PC-3 (cell line): ENCODE measurements around the gene DNAL1. TPM values are rescaled to one million over a fixed set of nuclear protein-coding genes. Genes with fewer than 3 reads are reported as not detected.

ENCODE experiments used
- ATAC-seq: fragments of 200-7000 bp; cut with Tn5 transposase; 2 replicates; pipeline ENCODE4 v1.9.1; 2020; ENCODE audit warnings: mild to moderate bottlenecking, moderate library complexity
- BruUV-seq: library from RNA; stranded (reverse); fragments of 400-500 nt; replicated peaks from 2 replicates; lab custom pipeline; 2021; lab: Mats Ljungman, UMichigan
- CTCF ChIA-PET: fragments of 300-600 bp; sonication (Branson Sonifier 250); formaldehyde crosslinking; loops from one replicate; lab custom pipeline; 2022; ENCODE audit warnings: antibody characterized with exemption; lab: Charles Lee
- POLR2A ChIA-PET: fragments of 300-600 bp; sonication (Branson Sonifier 250); formaldehyde crosslinking; loops from one replicate; lab custom pipeline; 2022; ENCODE audit warnings: antibody characterized with exemption; ENCODE audit not compliant: unreplicated experiment; lab: Charles Lee
- DNase-seq: peaks from one replicate; pipeline ENCODE4 v3.0.0-alpha.2; 2015
- H2AFZ ChIP-seq: fragments of 300-600 bp; sonication (generic); 2 replicates; pipeline ENCODE4 v1.6.0; 2016; ENCODE audit warnings: antibody characterized with exemption, low read length
- H3F3A ChIP-seq: fragments of 300-600 bp; sonication (generic); one replicate; pipeline ENCODE4 v1.6.0; 2017; ENCODE audit warnings: antibody characterized with exemption, low read length, control low read depth, mild to moderate bottlenecking; ENCODE audit not compliant: unreplicated experiment
- H3K27ac ChIP-seq: fragments of 300-600 bp; sonication (generic); 2 replicates; pipeline ENCODE4 v1.5.1; 2016; ENCODE audit warnings: mild to moderate bottlenecking, low read length
- H3K27me3 ChIP-seq: fragments of 300-600 bp; sonication (generic); 2 replicates; pipeline ENCODE4 v1.6.1; 2016; ENCODE audit warnings: low read length, mixed read lengths
- H3K36me3 ChIP-seq: fragments of 300-600 bp; sonication (generic); 2 replicates; pipeline ENCODE4 v1.6.1; 2016; ENCODE audit warnings: low read depth, mixed run types, low read length, mixed read lengths
- H3K4me1 ChIP-seq: fragments of 300-600 bp; sonication (generic); 2 replicates; pipeline ENCODE4 v1.5.1; 2016; ENCODE audit warnings: low read length; ENCODE audit not compliant: insufficient read depth
- H3K4me2 ChIP-seq: fragments of 300-600 bp; sonication (generic); 2 replicates; pipeline ENCODE4 v1.6.0; 2016; ENCODE audit warnings: low read length
- H3K4me3 ChIP-seq: fragments of 300-600 bp; sonication (generic); 2 replicates; pipeline ENCODE4 v1.5.1; 2016; ENCODE audit warnings: mild to moderate bottlenecking, low read length, mixed read lengths
- H3K79me2 ChIP-seq: fragments of 300-600 bp; sonication (generic); 2 replicates; pipeline ENCODE4 v1.6.1; 2017; ENCODE audit warnings: low read length, mixed read lengths
- H3K9ac ChIP-seq: fragments of 300-600 bp; sonication (generic); 2 replicates; pipeline ENCODE4 v1.6.0; 2016; ENCODE audit warnings: mild to moderate bottlenecking, low read length
- H3K9me2 ChIP-seq: fragments of 300-600 bp; sonication (generic); replicated peaks from 2 replicates; pipeline ENCODE4 v1.6.1; 2016; ENCODE audit warnings: mixed run types, low read length, mixed read lengths
- H3K9me3 ChIP-seq: fragments of 300-600 bp; sonication (generic); 2 replicates; pipeline ENCODE4 v1.6.1; 2016; ENCODE audit warnings: low read length, mixed read lengths
- H4K20me1 ChIP-seq: fragments of 300-600 bp; sonication (generic); 2 replicates; pipeline ENCODE4 v1.6.1; 2016; ENCODE audit warnings: low read length, mixed read lengths
- CTCF ChIP-seq: fragments of 300-600 bp; sonication (generic); conservative IDR thresholded peaks from 2 replicates; pipeline ENCODE4 v1.5.1; 2017; ENCODE audit warnings: antibody characterized with exemption, low read depth, mild to moderate bottlenecking, low read length
- EZH2 ChIP-seq: fragments of 300-600 bp; sonication (generic); IDR thresholded peaks from one replicate; pipeline ENCODE4 v1.6.1; 2017; ENCODE audit warnings: antibody characterized with exemption, mild to moderate bottlenecking, low read length; ENCODE audit not compliant: unreplicated experiment
- EZH2phosphoT487 ChIP-seq: fragments of 300-600 bp; sonication (generic); IDR thresholded peaks from 2 replicates; pipeline ENCODE4 v1.6.1; 2018; ENCODE audit warnings: mild to moderate bottlenecking, antibody characterized with exemption, low read length, borderline replicate concordance
- intact Hi-C: fragments of 100-400 bp; cut with micrococcal nuclease; formaldehyde crosslinking; loops from 2 replicates; pipeline ENCODE4 v1.9.0; 2023
- total RNA-seq: library from RNA; depleted of rRNA; stranded (reverse); fragments of >200 nt; gene quantifications from 2 replicates; pipeline ENCODE4 v1.2.3, GENCODE V29; 2014

Gene DNAL1
- total RNA-seq, 1 experiment from 2014 or later: 2.6 TPM

- no peak for ATAC-seq
- intact Hi-C loops: loop anchor here (10.0 kb wide), 1 partner anchor 308 kb away; no protein-coding TSS in a partner anchor
- Histone ChIP-seq H3K36me3 (peaks cover 62% of the 10 kb centered on the region), H3K4me1 (peaks cover 44% of the 10 kb centered on the region), H2AFZ (no peak overlapping the region), H3K4me3 (no peak overlapping the region), H3F3A (peaks cover 6% of the 10 kb centered on the region), H3K27me3 (no peaks in the 10 kb centered on the region), H3K4me2 (no peak overlapping the region), H3K79me2 (peaks cover 21% of the 10 kb centered on the region), H3K9ac (no peak overlapping the region), H4K20me1 (no peaks in the 10 kb centered on the region), H3K9me2 (no peaks in the 10 kb centered on the region), H3K9me3 (no peaks in the 10 kb centered on the region), H3K27ac (no peak overlapping the region)
- CTCF ChIA-PET: interaction anchor here (0.5 to 2.1 kb wide), 2 partner anchors 28 to 120 kb away, joined by 3 to 7 read pairs; no protein-coding TSS in a partner anchor
- POLR2A ChIA-PET: interaction anchor here (0.6 kb wide), 1 partner anchor 51 kb away, joined by 3 read pairs; no protein-coding TSS in a partner anchor
- TF ChIP-seq EZH2phosphoT487 (no peak), CTCF (no peak), EZH2 (no peak)
- BruUV-seq: no TSS peak
- no peak for DNase-seq
Measured at GRCh38 chr14:73727166-73727565, 82.4 kb downstream of the DNAL1 start.

- BruUV-seq: no TSS peak
- peaks cover 25% of the 10 kb centered on the region for H3K79me2 ChIP-seq
Measured at GRCh38 chr14:73728717-73729330, 84.0 kb downstream of the DNAL1 start.

More at GRCh38 chr14:73728717-73729330, 84.0 kb downstream of the DNAL1 start:
- no peak overlapping the region for H3K4me2 ChIP-seq
- peaks cover 6% of the 10 kb centered on the region for H3F3A ChIP-seq
- TF ChIP-seq EZH2phosphoT487 (no peak), CTCF (peak; percentile 94), EZH2 (no peak)
- no peaks in the 10 kb centered on the region for H4K20me1 ChIP-seq
- peaks cover 48% of the 10 kb centered on the region for H3K36me3 ChIP-seq
- intact Hi-C loops: loop anchor here (1.0 to 10.0 kb wide), 3 partner anchors 29 to 306 kb away; no protein-coding TSS in a partner anchor
- no peak overlapping the region for H3K4me3 ChIP-seq
- DNase-seq: peak; percentile 88
- no peaks in the 10 kb centered on the region for H3K9me3 ChIP-seq
- ChIA-PET CTCF (interaction anchor here (0.6 to 2.1 kb wide), 9 partner anchors 12 to 428 kb away, joined by 3 to 17 read pairs (median 6); a partner anchor contains a TSS), POLR2A (interaction anchor here (0.6 kb wide), 1 partner anchor 265 kb away, joined by 10 read pairs; no protein-coding TSS in a partner anchor)
- peaks cover 37% of the 10 kb centered on the region for H3K4me1 ChIP-seq
- peak; percentile 52 for ATAC-seq
- H2AFZ ChIP-seq: no peak overlapping the region
- H3K9ac ChIP-seq: no peak overlapping the region
- no peak overlapping the region for H3K27ac ChIP-seq
- no peaks in the 10 kb centered on the region for H3K27me3 ChIP-seq
- H3K9me2 ChIP-seq: no peaks in the 10 kb centered on the region
